HepG2 (cell line): ENCODE data around the gene GNAI2. TPM values are rescaled to one million over a fixed set of nuclear protein-coding genes. Genes with fewer than 3 reads are reported as not detected.

Experiments used
- ATAC-seq: fragments of 200-7000 bp; cut with Tn5 transposase; 3 replicates; pipeline ENCODE4 v1.9.1; 2020; ENCODE audit warnings: mild to moderate bottlenecking, moderate library complexity
- BruUV-seq: library from RNA; stranded (reverse); fragments of 400-500 nt; replicated peaks from 2 replicates; lab custom pipeline; 2021; lab: Mats Ljungman, UMichigan
- CTCF ChIA-PET: fragments of 300-600 bp; formaldehyde crosslinking; extraction: SDS; loops from one replicate; lab custom pipeline; 2021; ENCODE audit warnings: low total read pairs, inconsistent platforms, low intra/inter-chr PET ratio; lab: Yijun Ruan, JAX
- POLR2A ChIA-PET: fragments of 350-600 bp; sonication (Branson Sonifier 250); formaldehyde crosslinking; loops from one replicate; lab custom pipeline; 2020; ENCODE audit warnings: antibody characterized with exemption, inconsistent platforms; lab: Yijun Ruan, JAX
- DNase-seq: peaks from one replicate; pipeline ENCODE4 v3.0.0-alpha.2; 2015; ENCODE audit warnings: low spot score
- FAIRE-seq: peaks from 3 replicates; lab custom pipeline; 2011; peaks lifted over from hg19 to GRCh38; lab: Jason Lieb, UNC
- H2AFZ ChIP-seq: one replicate; pipeline ENCODE4 v1.6.1; 2011; ENCODE audit warnings: low read length, inconsistent platforms
- H3K27ac ChIP-seq: fragments of 300-600 bp; 3 replicates; pipeline ENCODE4 v1.8.0; 2011; ENCODE audit warnings: mixed run types, mild to moderate bottlenecking, mixed read lengths, low read length, inconsistent platforms; ENCODE audit not compliant: insufficient read depth; ENCODE audit errors: extremely low read length
- H3K27me3 ChIP-seq, 2 experiments: fragments of 200-600 bp in 1 of 2; 2 replicates in 1 of 2; 3 replicates in 1 of 2; pipeline versions ENCODE4 v1.6.0 to v1.8.0; 2011; ENCODE audit warnings: low read length in 2 of 2, mild to moderate bottlenecking in 2 of 2, moderate library complexity in 2 of 2, inconsistent platforms in 1 of 2; ENCODE audit not compliant: insufficient read depth in 2 of 2, control insufficient read depth in 1 of 2
- H3K36me3 ChIP-seq, 2 experiments: fragments of 200-600 bp in 1 of 2; replicated peaks in 1 of 2; 2 replicates in 1 of 2; 3 replicates in 1 of 2; pipeline versions ENCODE4 v1.5.1 to v1.8.0; 2011; ENCODE audit warnings: low read length in 2 of 2, inconsistent platforms in 1 of 2; ENCODE audit not compliant: insufficient read depth in 2 of 2, control insufficient read depth in 1 of 2
- H3K4me1 ChIP-seq: 2 replicates; pipeline ENCODE4 v1.5.1; 2012; ENCODE audit warnings: low read length, inconsistent platforms; ENCODE audit not compliant: insufficient read depth
- H3K4me2 ChIP-seq: 2 replicates; pipeline ENCODE4 v1.6.0; 2011; ENCODE audit warnings: low read depth, low read length, inconsistent platforms
- H3K4me3 ChIP-seq, 3 experiments: fragments of 200-600 bp in 1 of 3; sonication (generic), shearing (Covaris generic) in 1 of 3; replicated peaks in 1 of 3; 2 replicates each; pipeline ENCODE4 v1.5.1; 2011 to 2016; ENCODE audit warnings: low read length in 3 of 3, inconsistent platforms in 2 of 3, low read depth in 2 of 3, mild to moderate bottlenecking in 2 of 3, control low read depth in 1 of 3, mixed read lengths in 1 of 3; ENCODE audit not compliant: insufficient read depth in 1 of 3
- H3K79me2 ChIP-seq: one replicate; pipeline ENCODE4 v1.6.1; 2011; ENCODE audit warnings: low read length, inconsistent platforms; ENCODE audit not compliant: insufficient read depth
- H3K9ac ChIP-seq: 2 replicates; pipeline ENCODE4 v1.6.0; 2011; ENCODE audit warnings: mild to moderate bottlenecking, low read depth, low read length, inconsistent platforms; ENCODE audit not compliant: insufficient read depth
- H3K9me3 ChIP-seq: 2 replicates; pipeline ENCODE4 v1.5.1; 2012; ENCODE audit warnings: mild to moderate bottlenecking, low read length
- H4K20me1 ChIP-seq: 2 replicates; pipeline ENCODE4 v1.6.0; 2011; ENCODE audit warnings: inconsistent platforms, mild to moderate bottlenecking, low read length, moderate library complexity; ENCODE audit not compliant: insufficient read depth
- ADNP ChIP-seq: sonication (generic); formaldehyde crosslinking; IDR thresholded peaks from 2 replicates; pipeline ENCODE4 v1.4.0; 2020; ENCODE audit warnings: missing genetic modification reagents
- AKAP8 ChIP-seq: sonication (generic); formaldehyde crosslinking; IDR thresholded peaks from 2 replicates; pipeline ENCODE4 v1.5.1; 2020; ENCODE audit warnings: mild to moderate bottlenecking, missing genetic modification reagents
- FOSL1 ChIP-seq: sonication (generic); formaldehyde crosslinking; IDR thresholded peaks from 2 replicates; pipeline ENCODE4 v1.9.0; 2021; ENCODE audit warnings: missing genetic modification reagents, borderline replicate concordance
- HIVEP1 ChIP-seq: sonication (generic); formaldehyde crosslinking; IDR thresholded peaks from 2 replicates; pipeline ENCODE4 v1.4.0; 2020; ENCODE audit warnings: mild to moderate bottlenecking, missing genetic modification reagents
- KAT7 ChIP-seq: IDR thresholded peaks from 2 replicates; pipeline ENCODE4 v1.6.1; 2018; ENCODE audit warnings: borderline replicate concordance, missing compliant biosample characterization
- KDM5A ChIP-seq: fragments of 200-600 bp; sonication (generic); IDR thresholded peaks from 2 replicates; pipeline ENCODE4 v1.7.0; 2018; ENCODE audit warnings: antibody characterized with exemption, mild to moderate bottlenecking, low read length, borderline replicate concordance
- KLF16 ChIP-seq, 2 experiments: sonication (generic) in 1 of 2; formaldehyde crosslinking in 1 of 2; IDR thresholded peaks; 2 replicates each; pipeline versions ENCODE4 v1.6.1 to v1.8.0; 2016 to 2023; ENCODE audit warnings: missing genetic modification reagents in 2 of 2, missing compliant biosample characterization in 1 of 2
- MTERF4 ChIP-seq: sonication (generic); formaldehyde crosslinking; IDR thresholded peaks from 2 replicates; pipeline ENCODE4 v1.8.0; 2023; ENCODE audit warnings: mild to moderate bottlenecking, missing genetic modification reagents
- MXD1 ChIP-seq: sonication (generic); formaldehyde crosslinking; IDR thresholded peaks from 2 replicates; pipeline ENCODE4 v1.4.0; 2020; ENCODE audit warnings: mild to moderate bottlenecking, missing genetic modification reagents
- NCOA5 ChIP-seq: sonication (generic); formaldehyde crosslinking; IDR thresholded peaks from 2 replicates; pipeline ENCODE4 v1.4.0; 2020; ENCODE audit warnings: missing genetic modification reagents
- PRDM15 ChIP-seq: sonication (generic); formaldehyde crosslinking; IDR thresholded peaks from 2 replicates; pipeline ENCODE4 v1.4.0; 2020; ENCODE audit warnings: missing genetic modification reagents
- PTBP1 ChIP-seq: fragments of 200-400 bp; formaldehyde crosslinking; IDR thresholded peaks from 2 replicates; pipeline ENCODE4 v1.6.1; 2018; ENCODE audit warnings: low read length, low read depth; ENCODE audit not compliant: poor library complexity, severe bottlenecking
- REL ChIP-seq: sonication (generic); formaldehyde crosslinking; conservative IDR thresholded peaks from 2 replicates; pipeline ENCODE4 v1.8.0; 2022; ENCODE audit warnings: mild to moderate bottlenecking, missing genetic modification reagents, moderate library complexity
- SOX6 ChIP-seq, 2 experiments: fragments of 450-650 bp in 1 of 2; sonication (generic) in 1 of 2; formaldehyde crosslinking in 1 of 2; IDR thresholded peaks; 2 replicates each; pipeline versions ENCODE4 v1.4.0 to v1.6.1; 2017 to 2020; ENCODE audit warnings: antibody characterized with exemption in 1 of 2, mild to moderate bottlenecking in 1 of 2, missing genetic modification reagents in 1 of 2
- UBTF ChIP-seq: sonication (generic); formaldehyde crosslinking; IDR thresholded peaks from 2 replicates; pipeline ENCODE4 v1.4.0; 2020; ENCODE audit warnings: mild to moderate bottlenecking, missing genetic modification reagents
- WIZ ChIP-seq: sonication (generic); formaldehyde crosslinking; IDR thresholded peaks from 2 replicates; pipeline ENCODE4 v1.5.1; 2020; ENCODE audit warnings: mild to moderate bottlenecking, missing genetic modification reagents
- ZNF605 ChIP-seq: sonication (generic); formaldehyde crosslinking; IDR thresholded peaks from 2 replicates; pipeline ENCODE4 v1.8.0; 2022; ENCODE audit warnings: mild to moderate bottlenecking, missing genetic modification reagents
- WGBS: methylation state at CpG from one replicate; pipeline ENCODE4 v1.1.6; 2017; ENCODE audit warnings: low lambda C conversion rate; 5-methylcytosine and 5-hydroxymethylcytosine counted together
- in situ Hi-C: cut with HindIII; loops from 2 replicates; pipeline ENCODE4 v1.10.0; 2017; ENCODE audit warnings: low pct_unique_long_range_greater_than_20kb; ENCODE audit not compliant: extremely low pct_ligation_motif_present
- intact Hi-C: fragments of 100-400 bp; cut with micrococcal nuclease; formaldehyde crosslinking; loops from one replicate; pipeline ENCODE4 v1.10.0; 2022; ENCODE audit not compliant: unreplicated experiment
- polyA plus RNA-seq, 8 experiments: library from polyadenylated mRNA; depleted of rRNA in 3 of 8; stranded (reverse) in 7 of 8; unstranded in 1 of 8; fragments of >200 nt; fragmentation: Illumina TruSeq in 4 of 8; extraction: Trizol in 4 of 8; gene quantifications; 2 replicates each; pipeline versions ENCODE4 v1.2.1 to v1.2.3, GENCODE V29; 2011 to 2016; ENCODE audit warnings: low read depth in 4 of 8, missing spikeins in 1 of 8, mixed read lengths in 1 of 8; ENCODE audit not compliant: insufficient read depth in 1 of 8
- total RNA-seq, 5 experiments: library from RNA; depleted of rRNA; stranded (reverse); fragments of >200 nt; fragmentation: Illumina TruSeq; extraction: Trizol; gene quantifications; 2 replicates each; pipeline ENCODE4 v1.2.3, GENCODE V29; 2016; ENCODE audit warnings: low read depth in 1 of 5

The GNAI2 gene
- total and polyA plus RNA-seq, 2 of the 13 experiments (the other 11 are each of a cell fraction or from before 2014, with no cell fraction given), result 51.1 to 66.2 TPM

GRCh38 chr3:50268276-50268675, 32.3 kb downstream of the GNAI2 start:
- CTCF ChIA-PET, result no interaction called here
- DNase-seq, result no peak
- Histone ChIP-seq H3K79me2 (peaks cover 33% of the 10 kb centered on the region), H3K36me3 (no peaks in the 10 kb centered on the region; a peak in 2 of 5 replicates), H4K20me1 (no peaks in the 10 kb centered on the region), H3K4me3 (peak overlapping the region in 2 of 3 experiments; percentile 83 to 88; a peak in 4 of 6 replicates), H3K27me3 (no peaks in the 10 kb centered on the region; a peak in 1 of 5 replicates), H3K9ac (peak overlapping the region; percentile 94), H3K4me1 (peaks cover 88% of the 10 kb centered on the region), H3K9me3 (no peaks in the 10 kb centered on the region), H3K4me2 (peak overlapping the region; percentile 98), H2AFZ (no peak overlapping the region), H3K27ac (peak overlapping the region; percentile 88)
- no peak for ATAC-seq
- intact Hi-C loops (no loop called here), in situ Hi-C loops (no loop called here)
- 60% methylated on average over 2 of the region's 3 CpGs for WGBS
- no TSS peak for BruUV-seq
- no peak for FAIRE-seq
- POLR2A ChIA-PET, result interaction anchor here (1.1 to 2.7 kb wide), 4 partner anchors 24 to 64 kb away, joined by 3 to 10 read pairs (median 7); partner anchors contain the start of genes IFRD2 and SLC38A3
- TF ChIP-seq KAT7 (CRISPR knock-in tag), result no peak
- TF ChIP-seq UBTF (CRISPR knock-in tag), result peak; percentile 23; the same call in 1 of the 2 replicates
- TF ChIP-seq MTERF4 (CRISPR knock-in tag), result no peak
- TF ChIP-seq KLF16 (CRISPR knock-in tag; IDR thresholded peaks at IDR 0.05), result no peak
- TF ChIP-seq PRDM15 (CRISPR knock-in tag), result no peak
- no peak for TF ChIP-seq ZNF605 (CRISPR knock-in tag)
- TF ChIP-seq MXD1, result 0 out of 2 replicates have a peak, but pooled peaks have one; percentile 32
- no peak for TF ChIP-seq SOX6 (IDR thresholded peaks at IDR 0.05)
- TF ChIP-seq SOX6 (CRISPR knock-in tag; IDR thresholded peaks at IDR 0.05), result no peak
- TF ChIP-seq HIVEP1 (CRISPR knock-in tag), result no peak
- no peak for TF ChIP-seq NCOA5
- no peak for TF ChIP-seq PTBP1
- no peak for TF ChIP-seq FOSL1 (CRISPR knock-in tag)
- no peak for TF ChIP-seq REL
- no peak for TF ChIP-seq KDM5A
- TF ChIP-seq ADNP (CRISPR knock-in tag), result no peak
- no peak for TF ChIP-seq AKAP8
- TF ChIP-seq WIZ (CRISPR knock-in tag), result no peak
